KMS-11 (cell line): ENCODE results near the gene TYRP1.

ENCODE experiments used
- H2AFZ ChIP-seq: fragments of 200-600 bp; sonication (generic); 2 replicates; pipeline ENCODE4 v1.6.1; 2016; ENCODE audit warnings: antibody characterized with exemption, mixed run types, low read depth
- H3K27ac ChIP-seq: fragments of 200-600 bp; sonication (generic); 2 replicates; pipeline ENCODE4 v1.6.1; 2016; ENCODE audit warnings: mild to moderate bottlenecking, mixed run types
- H3K27me3 ChIP-seq: fragments of 200-600 bp; sonication (generic); 2 replicates; pipeline ENCODE4 v1.6.1; 2017; ENCODE audit warnings: mild to moderate bottlenecking, low read depth, mixed run types, moderate library complexity; ENCODE audit not compliant: insufficient read depth
- H3K36me3 ChIP-seq: fragments of 200-600 bp; sonication (generic); 2 replicates; pipeline ENCODE4 v1.6.1; 2017; ENCODE audit warnings: mild to moderate bottlenecking, mixed run types; ENCODE audit not compliant: insufficient read depth
- H3K4me1 ChIP-seq: fragments of 200-600 bp; sonication (generic); 2 replicates; pipeline ENCODE4 v1.6.1; 2016; ENCODE audit warnings: mild to moderate bottlenecking, low read depth, mixed run types; ENCODE audit not compliant: poor library complexity, severe bottlenecking
- H3K4me2 ChIP-seq: fragments of 200-600 bp; sonication (generic); 2 replicates; pipeline ENCODE4 v1.7.0; 2016; ENCODE audit warnings: mild to moderate bottlenecking, mixed run types
- H3K4me3 ChIP-seq: fragments of 200-600 bp; sonication (generic); IDR thresholded peaks from 2 replicates; pipeline ENCODE4 v1.6.1; 2017; ENCODE audit warnings: low read depth, low read length, mixed read lengths; ENCODE audit not compliant: insufficient read depth
- H3K79me2 ChIP-seq: fragments of 200-600 bp; sonication (generic); 2 replicates; pipeline ENCODE4 v1.6.1; 2016; ENCODE audit warnings: low read depth, mixed run types; ENCODE audit not compliant: insufficient read depth
- H3K9ac ChIP-seq: fragments of 200-600 bp; sonication (generic); 2 replicates; pipeline ENCODE4 v1.6.1; 2016; ENCODE audit warnings: mild to moderate bottlenecking, mixed run types
- H4K20me1 ChIP-seq: fragments of 200-600 bp; sonication (generic); 2 replicates; pipeline ENCODE4 v1.6.1; 2016; ENCODE audit warnings: mild to moderate bottlenecking, mixed run types; ENCODE audit not compliant: insufficient read depth
- CTCF ChIP-seq: fragments of 200-600 bp; sonication (generic); conservative IDR thresholded peaks from 2 replicates; pipeline ENCODE4 v1.6.1; 2017; ENCODE audit warnings: low read depth, mild to moderate bottlenecking, antibody characterized with exemption, low read length, moderate library complexity, mixed read lengths

The TYRP1 gene

DNA sequence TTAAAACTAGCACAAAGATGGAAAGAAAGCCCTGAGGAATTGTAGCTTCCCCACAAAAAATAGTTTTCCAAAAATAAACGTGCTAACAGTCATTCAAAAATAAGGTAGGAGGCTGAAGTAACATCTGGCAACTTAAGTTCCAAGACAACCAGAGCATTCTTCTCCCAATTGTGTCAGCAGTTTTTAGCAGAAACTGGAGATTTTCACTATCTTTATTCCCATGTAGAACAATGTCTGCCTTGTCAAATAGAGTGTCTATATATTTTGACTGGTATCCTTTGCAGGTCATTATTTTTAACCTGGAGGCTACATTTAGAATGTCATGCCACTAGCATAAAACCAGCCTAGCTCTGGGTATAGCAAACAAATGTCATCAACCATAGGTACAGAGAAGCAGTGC lies 10.8 kb downstream of the TYRP1 start:
- no peak for TF ChIP-seq CTCF
- Histone ChIP-seq H3K79me2 (no peaks in the 10 kb centered on the region), H3K4me3 (no peak overlapping the region), H3K36me3 (no peaks in the 10 kb centered on the region), H3K27ac (no peak overlapping the region), H2AFZ (no peak overlapping the region), H3K27me3 (no peaks in the 10 kb centered on the region), H4K20me1 (no peaks in the 10 kb centered on the region), H3K9ac (no peak overlapping the region), H3K4me2 (no peak overlapping the region), H3K4me1 (no peaks in the 10 kb centered on the region)

GRCh38 chr9:12705738-12706391 lies 12.7 kb downstream of the TYRP1 start:
- TF ChIP-seq CTCF = no peak

GRCh38 chr9:12708562-12709298 lies 15.5 kb downstream of the TYRP1 start:
- Histone ChIP-seq H3K4me3 (no peak overlapping the region), H3K4me1 (no peaks in the 10 kb centered on the region), H3K9ac (no peak overlapping the region), H4K20me1 (no peaks in the 10 kb centered on the region), H3K36me3 (no peaks in the 10 kb centered on the region), H3K79me2 (no peaks in the 10 kb centered on the region), H3K4me2 (no peak overlapping the region), H3K27ac (no peak overlapping the region), H2AFZ (no peak overlapping the region), H3K27me3 (no peaks in the 10 kb centered on the region)
- TF ChIP-seq CTCF = no peak

More at GRCh38 chr9:12705738-12706391, 12.7 kb downstream of the TYRP1 start:
- no peak overlapping the region for H3K27ac ChIP-seq
- no peaks in the 10 kb centered on the region for H3K27me3 ChIP-seq
- H3K4me2 ChIP-seq = no peak overlapping the region
- no peaks in the 10 kb centered on the region for H3K79me2 ChIP-seq
- no peaks in the 10 kb centered on the region for H3K36me3 ChIP-seq
- H3K4me3 ChIP-seq = no peak overlapping the region
- no peak overlapping the region for H2AFZ ChIP-seq
- H4K20me1 ChIP-seq = no peaks in the 10 kb centered on the region
- H3K9ac ChIP-seq = no peak overlapping the region
- H3K4me1 ChIP-seq = no peaks in the 10 kb centered on the region

DNA sequence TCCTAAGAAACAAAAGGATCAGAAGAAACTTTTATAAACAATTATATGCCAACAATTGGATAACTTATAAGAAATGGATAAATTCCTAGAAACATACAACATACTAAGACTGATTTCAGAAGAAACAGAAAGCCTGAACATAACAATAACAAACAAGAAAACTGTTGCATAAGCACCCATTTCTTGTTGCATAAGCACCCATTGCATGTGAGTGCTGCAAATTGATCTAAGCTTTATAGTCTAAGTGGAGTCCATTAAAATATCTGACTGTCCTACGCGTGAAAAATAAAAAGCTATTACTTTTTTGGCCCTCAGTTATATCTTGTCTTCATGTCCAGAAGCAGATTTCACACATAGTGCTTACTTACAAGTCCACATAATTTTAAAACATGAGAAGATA lies 19.3 kb downstream of the TYRP1 start:
- H2AFZ ChIP-seq = no peak overlapping the region
- no peaks in the 10 kb centered on the region for H3K79me2 ChIP-seq
- H3K9ac ChIP-seq = no peak overlapping the region
- H4K20me1 ChIP-seq = no peaks in the 10 kb centered on the region
- no peak overlapping the region for H3K4me2 ChIP-seq
- H3K4me3 ChIP-seq = no peak overlapping the region
- no peaks in the 10 kb centered on the region for H3K4me1 ChIP-seq
- no peaks in the 10 kb centered on the region for H3K27me3 ChIP-seq
- H3K27ac ChIP-seq = no peak overlapping the region
- H3K36me3 ChIP-seq = no peaks in the 10 kb centered on the region
- no peak for TF ChIP-seq CTCF
